Peyer's patch (tissue), 4 donors: ENCODE measurements around the gene ACTR8. TPM values are rescaled to one million over a fixed set of nuclear protein-coding genes. Genes with fewer than 3 reads are reported as not detected.

Experiments used
- DNase-seq, 3 donors: peaks; one replicate each; pipeline ENCODE4 v3.0.0-alpha.2; 2017 to 2019
- H3K27ac ChIP-seq, 4 donors: fragments of 200-600 bp; sonication (generic); one replicate each; pipeline ENCODE4 v1.5.1; 2016 to 2019
- H3K27me3 ChIP-seq, 2 donors: fragments of 200-600 bp; sonication (generic); one replicate each; pipeline ENCODE4 v1.5.1; 2019
- H3K36me3 ChIP-seq, 3 donors: fragments of 200-600 bp; sonication (generic); one replicate each; pipeline ENCODE4 v1.5.1; 2016 to 2019
- H3K4me1 ChIP-seq, 4 donors: fragments of 200-600 bp; sonication (generic); one replicate each; pipeline ENCODE4 v1.5.1; 2016 to 2019
- H3K4me3 ChIP-seq, 4 donors: fragments of 200-600 bp; sonication (generic); 1 replicate in 3 of 4; 2 replicates in 1 of 4; pipeline ENCODE4 v1.5.1; 2016 to 2019; ENCODE audit warnings: mild to moderate bottlenecking in 1 of 4
- H3K9me3 ChIP-seq, 4 donors: fragments of 200-600 bp; sonication (generic); one replicate each; pipeline ENCODE4 v1.5.1; 2016 to 2019; ENCODE audit warnings: mild to moderate bottlenecking in 1 of 4
- CTCF ChIP-seq, 6 experiments: fragments of 450-650 bp in 4 of 6; fragments of 200-600 bp in 2 of 6; sonication (generic) in 1 of 6; IDR thresholded peaks; one replicate each; pipeline ENCODE4 v1.5.1; 2017 to 2019; ENCODE audit warnings: antibody characterized with exemption in 6 of 6, mild to moderate bottlenecking in 3 of 6, moderate library complexity in 1 of 6
- POLR2A ChIP-seq, 2 donors: fragments of 450-650 bp; IDR thresholded peaks; one replicate each; pipeline ENCODE4 v1.5.1; 2017; ENCODE audit warnings: antibody characterized with exemption in 2 of 2, mild to moderate bottlenecking in 2 of 2, moderate library complexity in 2 of 2
- total RNA-seq, 4 donors: library from RNA; depleted of rRNA; stranded (reverse); fragments of >200 nt; gene quantifications; one replicate each; pipeline ENCODE4 v1.1.0, GENCODE V29; 2016

ACTR8 gene
- total RNA-seq, 4 donors from 2014 or later, result 13.7 to 53.6 (median 24.9) TPM

- Histone ChIP-seq H3K4me1 (peaks cover 0 to 13% (median 3%) of the 10 kb centered on the region in 4 donors), H3K27ac (no peak overlapping the region), H3K9me3 (no peaks in the 10 kb centered on the region), H3K36me3 (no peaks in the 10 kb centered on the region), H3K27me3 (no peaks in the 10 kb centered on the region), H3K4me3 (no peak overlapping the region)
- DNase-seq, result no peak
- no peak for TF ChIP-seq POLR2A (IDR thresholded peaks at IDR 0.05)
- TF ChIP-seq CTCF (IDR thresholded peaks at IDR 0.05), result no peak
Observed at GRCh38 chr3:53849916-53850315, 32.0 kb downstream of the ACTR8 start.

GRCh38 chr3:53846851-53847155, 35.1 kb downstream of the ACTR8 start:
- TF ChIP-seq POLR2A (IDR thresholded peaks at IDR 0.05), result no peak
- TF ChIP-seq CTCF (IDR thresholded peaks at IDR 0.05), result no peak
- H3K4me1 ChIP-seq, result peaks cover 0 to 17% (median 7%) of the 10 kb centered on the region in 4 donors
- peak overlapping the region; percentile 43 to 83 (median 72) for H3K4me3 ChIP-seq
- no peak for DNase-seq
- H3K27me3 ChIP-seq, result no peaks in the 10 kb centered on the region
- H3K36me3 ChIP-seq, result no peaks in the 10 kb centered on the region
- H3K9me3 ChIP-seq, result no peaks in the 10 kb centered on the region
- H3K27ac ChIP-seq, result no peak overlapping the region

- no peaks in the 10 kb centered on the region for H3K27me3 ChIP-seq
- no peaks in the 10 kb centered on the region for H3K9me3 ChIP-seq
- H3K27ac ChIP-seq, result peak within 1 kb of the TSS; percentile 58 to 97 (median 83)
- peak in 2 of 6 experiments; percentile 9 to 13 for TF ChIP-seq CTCF (IDR thresholded peaks at IDR 0.05)
- TF ChIP-seq POLR2A (IDR thresholded peaks at IDR 0.05), result peak in 1 of 2 donors; percentile 54
- DNase-seq, result peak in 2 of 3 donors; percentile 83 to 90
- peaks cover 0 to 17% (median 7%) of the 10 kb centered on the region in 4 donors for H3K4me1 ChIP-seq
- H3K36me3 ChIP-seq, result no peaks in the 10 kb centered on the region
- H3K4me3 ChIP-seq, result peak within 1 kb of the TSS; percentile 43 to 83 (median 72)
Observed at GRCh38 chr3:53846134-53846850, 35.7 kb downstream of the ACTR8 start, which contains the start of the genes CHDH and IL17RB. Gene CHDH (minus strand): TSS chr3:53846419. CDS start chr3:53824008, 22,411 bp downstream. Gene IL17RB (plus strand): TSS chr3:53846568. CDS start chr3:53846589, 21 bp downstream.

GRCh38 chr3:53845881-53846133, 36.1 kb downstream of the ACTR8 start:
- Histone ChIP-seq H3K27ac (peak overlapping the region; percentile 58 to 97 (median 83)), H3K4me1 (peaks cover 0 to 17% (median 7%) of the 10 kb centered on the region in 4 donors), H3K36me3 (no peaks in the 10 kb centered on the region), H3K4me3 (peak overlapping the region; percentile 43 to 83 (median 72)), H3K27me3 (no peaks in the 10 kb centered on the region), H3K9me3 (no peaks in the 10 kb centered on the region)
- no peak for TF ChIP-seq CTCF (IDR thresholded peaks at IDR 0.05)
- no peak for TF ChIP-seq POLR2A (IDR thresholded peaks at IDR 0.05)
- no peak for DNase-seq

- Histone ChIP-seq H3K4me3 (peak overlapping the region; percentile 43 to 83 (median 72)), H3K27ac (peak overlapping the region; percentile 58 to 97 (median 83)), H3K9me3 (no peaks in the 10 kb centered on the region), H3K27me3 (no peaks in the 10 kb centered on the region), H3K4me1 (peaks cover 0 to 17% (median 7%) of the 10 kb centered on the region in 4 donors), H3K36me3 (no peaks in the 10 kb centered on the region)
- DNase-seq, result peak in 2 of 3 donors; percentile 35 to 64
- TF ChIP-seq POLR2A (IDR thresholded peaks at IDR 0.05), result no peak
- TF ChIP-seq CTCF (IDR thresholded peaks at IDR 0.05), result peak in 2 of 6 experiments; percentile 18 to 23
Observed at GRCh38 chr3:53845103-53845880, 36.7 kb downstream of the ACTR8 start.
